GM12892 (cell line): ENCODE results near the gene GSK3A.

Experiments
- POLR2A ChIP-seq: IDR thresholded peaks from 2 replicates; pipeline ENCODE4 v1.6.1; 2011; ENCODE audit warnings: low read depth, low read length, control low read depth
- POLR2AphosphoS5 ChIP-seq: IDR thresholded peaks from 2 replicates; pipeline ENCODE4 v1.6.1; 2011; ENCODE audit warnings: low read depth, low read length, control low read depth

GRCh38 chr19:42269478-42270345 lies 27.3 kb upstream of the GSK3A start:
- TF ChIP-seq POLR2A, result peak; percentile 38; the same call in 1 of the 2 replicates
- 0 out of 2 replicates have a peak, but pooled peaks have one; percentile 12 for TF ChIP-seq POLR2AphosphoS5
